HepG2 (cell line): ENCODE measurements around the gene RHBDL1. TPM values are rescaled to one million over a fixed set of nuclear protein-coding genes. Genes with fewer than 3 reads are reported as not detected.

Experiments used
- E2F5 ChIP-seq: sonication (generic); formaldehyde crosslinking; conservative IDR thresholded peaks from 2 replicates; pipeline ENCODE4 v1.4.0; 2020; ENCODE audit warnings: missing genetic modification reagents
- ETV6 ChIP-seq: sonication (generic); formaldehyde crosslinking; conservative IDR thresholded peaks from 2 replicates; pipeline ENCODE4 v1.4.0; 2020; ENCODE audit warnings: missing genetic modification reagents
- FOXJ3 ChIP-seq: sonication (generic); formaldehyde crosslinking; IDR thresholded peaks from 2 replicates; pipeline ENCODE4 v1.4.0; 2020; ENCODE audit warnings: missing genetic modification reagents, mild to moderate bottlenecking, borderline replicate concordance
- FUBP1 ChIP-seq: sonication (generic); formaldehyde crosslinking; IDR thresholded peaks from 2 replicates; pipeline ENCODE4 v1.5.1; 2020; ENCODE audit warnings: missing genetic modification reagents, mild to moderate bottlenecking, borderline replicate concordance
- GZF1 ChIP-seq: sonication (generic); formaldehyde crosslinking; IDR thresholded peaks from 2 replicates; pipeline ENCODE4 v1.5.1; 2020; ENCODE audit warnings: mild to moderate bottlenecking, missing genetic modification reagents
- HDAC2 ChIP-seq: sonication (generic); formaldehyde crosslinking; IDR thresholded peaks from 2 replicates; pipeline ENCODE4 v1.4.0; 2020; ENCODE audit warnings: missing genetic modification reagents
- HNF1B ChIP-seq: sonication (generic); formaldehyde crosslinking; IDR thresholded peaks from 2 replicates; pipeline ENCODE4 v1.5.1; 2020; ENCODE audit warnings: mild to moderate bottlenecking, moderate library complexity, missing genetic modification reagents
- NFIB ChIP-seq: sonication (generic); formaldehyde crosslinking; IDR thresholded peaks from 2 replicates; pipeline ENCODE4 v1.9.0; 2021; ENCODE audit warnings: missing genetic modification reagents, mild to moderate bottlenecking, borderline replicate concordance
- PHB2 ChIP-seq: fragments of 450-650 bp; IDR thresholded peaks from 2 replicates; pipeline ENCODE4 v1.6.1; 2018; ENCODE audit not compliant: partially characterized antibody
- PRMT3 ChIP-seq: sonication (generic); formaldehyde crosslinking; IDR thresholded peaks from 2 replicates; pipeline ENCODE4 v1.8.1; 2022; ENCODE audit warnings: low read depth, mild to moderate bottlenecking, moderate library complexity, missing genetic modification reagents, borderline replicate concordance
- SRSF4 ChIP-seq: fragments of 200-400 bp; formaldehyde crosslinking; IDR thresholded peaks from one replicate; pipeline ENCODE4 v1.6.1; 2018; ENCODE audit warnings: mild to moderate bottlenecking, low read depth, low read length, moderate library complexity; ENCODE audit not compliant: poor library complexity, severe bottlenecking
- SYNCRIP ChIP-seq: fragments of 200-400 bp; formaldehyde crosslinking; IDR thresholded peaks from 2 replicates; pipeline ENCODE4 v1.6.1; 2018; ENCODE audit warnings: mild to moderate bottlenecking, low read depth, low read length; ENCODE audit not compliant: insufficient read depth
- THYN1 ChIP-seq: sonication (generic); formaldehyde crosslinking; IDR thresholded peaks from 2 replicates; pipeline ENCODE4 v1.8.1; 2023; ENCODE audit warnings: low read depth, mild to moderate bottlenecking, moderate library complexity, missing genetic modification reagents, borderline replicate concordance
- WIZ ChIP-seq: sonication (generic); formaldehyde crosslinking; IDR thresholded peaks from 2 replicates; pipeline ENCODE4 v1.5.1; 2020; ENCODE audit warnings: mild to moderate bottlenecking, missing genetic modification reagents
- ZNF275 ChIP-seq: sonication (generic); formaldehyde crosslinking; IDR thresholded peaks from 2 replicates; pipeline ENCODE4 v1.8.0; 2022; ENCODE audit warnings: missing genetic modification reagents, mild to moderate bottlenecking, inconsistent platforms, borderline replicate concordance
- ZNF337 ChIP-seq: sonication (generic); formaldehyde crosslinking; IDR thresholded peaks from 2 replicates; pipeline ENCODE4 v1.5.1; 2020; ENCODE audit warnings: missing genetic modification reagents, low read depth, mild to moderate bottlenecking, borderline replicate concordance
- ZNF451 ChIP-seq: sonication (generic); formaldehyde crosslinking; IDR thresholded peaks from 2 replicates; pipeline ENCODE4 v1.5.0; 2020; ENCODE audit warnings: mild to moderate bottlenecking, missing genetic modification reagents
- ZSCAN20 ChIP-seq: sonication (generic); formaldehyde crosslinking; IDR thresholded peaks from 2 replicates; pipeline ENCODE4 v1.4.0; 2020; ENCODE audit warnings: missing genetic modification reagents, mild to moderate bottlenecking, borderline replicate concordance
- polyA plus RNA-seq, 8 experiments: library from polyadenylated mRNA; depleted of rRNA in 3 of 8; stranded (reverse) in 7 of 8; unstranded in 1 of 8; fragments of >200 nt; fragmentation: Illumina TruSeq in 4 of 8; extraction: Trizol in 4 of 8; gene quantifications; 2 replicates each; pipeline versions ENCODE4 v1.2.1 to v1.2.3, GENCODE V29; 2011 to 2016; ENCODE audit warnings: low read depth in 4 of 8, missing spikeins in 1 of 8, mixed read lengths in 1 of 8; ENCODE audit not compliant: insufficient read depth in 1 of 8
- total RNA-seq, 5 experiments: library from RNA; depleted of rRNA; stranded (reverse); fragments of >200 nt; fragmentation: Illumina TruSeq; extraction: Trizol; gene quantifications; 2 replicates each; pipeline ENCODE4 v1.2.3, GENCODE V29; 2016; ENCODE audit warnings: low read depth in 1 of 5
- TF ChIP-seq, protein P1 (sequence below): sonication (generic); formaldehyde crosslinking; IDR thresholded peaks from 2 replicates; pipeline ENCODE4 v1.5.0; 2020; ENCODE audit warnings: missing genetic modification reagents

Gene RHBDL1
- total and polyA plus RNA-seq, 2 of the 13 experiments (the other 11 are each of a cell fraction or from before 2014, with no cell fraction given), result 1.8 to 3.8 TPM

DNA sequence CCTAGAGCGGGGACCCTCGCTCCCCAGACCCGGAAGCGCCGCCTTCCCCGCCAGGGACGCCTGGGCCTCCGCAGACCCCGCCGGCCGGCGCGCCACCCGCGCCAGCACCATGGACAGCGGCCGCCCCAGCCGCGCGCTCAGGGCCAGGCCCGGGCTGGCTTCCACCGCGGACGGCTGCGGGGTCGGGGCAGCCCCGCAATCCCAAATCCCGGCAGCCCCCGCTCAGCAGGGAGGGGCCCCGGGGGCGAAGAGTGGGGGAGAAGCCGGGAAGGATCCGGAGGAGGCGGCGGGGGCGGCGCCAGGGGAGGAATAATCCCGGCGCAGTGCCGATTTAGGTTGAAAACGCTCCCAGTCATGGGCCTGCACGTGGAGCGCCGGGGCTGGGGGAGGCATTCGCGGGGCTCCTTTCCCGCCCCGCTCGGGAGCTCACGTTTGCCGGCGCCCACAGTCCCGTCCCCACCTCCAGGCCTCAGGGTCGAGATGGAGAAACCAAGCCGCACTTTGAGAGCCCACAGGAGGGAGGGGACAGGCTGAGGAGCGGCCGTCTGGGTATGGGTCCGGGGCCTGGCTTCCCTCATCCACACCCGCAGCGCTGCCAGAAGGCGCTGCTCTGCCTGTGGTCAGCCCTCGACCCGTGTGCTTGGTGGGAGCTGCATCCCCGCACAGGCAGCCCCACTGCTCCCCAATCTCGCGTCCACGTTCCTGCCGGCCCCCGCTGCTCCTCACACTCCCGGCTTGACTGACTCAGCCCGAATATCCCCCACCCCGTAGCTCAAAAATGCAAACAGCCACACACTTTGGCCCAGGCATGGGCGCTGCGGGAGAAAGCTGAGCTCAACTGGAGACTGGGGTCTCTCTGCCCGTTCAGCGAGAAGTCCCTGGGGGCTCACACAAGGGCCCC is 25.5 kb downstream of the RHBDL1 start (continued):
- TF ChIP-seq HNF1B (no peak), E2F5 (0 out of 2 replicates have a peak, but pooled peaks have one; percentile 49), ZNF275 (CRISPR knock-in tag) (no peak), ZNF451 (CRISPR knock-in tag) (no peak), SYNCRIP (no peak), THYN1 (no peak), GZF1 (CRISPR knock-in tag) (no peak), ZSCAN20 (peak; percentile 95), FOXJ3 (CRISPR knock-in tag) (no peak), SRSF4 (no peak), PHB2 (no peak), FUBP1 (CRISPR knock-in tag) (no peak), PRMT3 (CRISPR knock-in tag) (peak; percentile 81; the same call in 1 of the 2 replicates), WIZ (CRISPR knock-in tag) (no peak), HDAC2 (CRISPR knock-in tag) (no peak), ETV6 (CRISPR knock-in tag) (peak; percentile 88; the same call in 1 of the 2 replicates), NFIB (CRISPR knock-in tag) (no peak), ZNF337 (CRISPR knock-in tag) (no peak)
- TF ChIP-seq, protein P1, sequence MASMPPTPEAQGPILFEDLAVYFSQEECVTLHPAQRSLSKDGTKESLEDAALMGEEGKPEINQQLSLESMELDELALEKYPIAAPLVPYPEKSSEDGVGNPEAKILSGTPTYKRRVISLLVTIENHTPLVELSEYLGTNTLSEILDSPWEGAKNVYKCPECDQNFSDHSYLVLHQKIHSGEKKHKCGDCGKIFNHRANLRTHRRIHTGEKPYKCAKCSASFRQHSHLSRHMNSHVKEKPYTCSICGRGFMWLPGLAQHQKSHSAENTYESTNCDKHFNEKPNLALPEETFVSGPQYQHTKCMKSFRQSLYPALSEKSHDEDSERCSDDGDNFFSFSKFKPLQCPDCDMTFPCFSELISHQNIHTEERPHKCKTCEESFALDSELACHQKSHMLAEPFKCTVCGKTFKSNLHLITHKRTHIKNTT, result no peak
